HT1080 (cell line): ENCODE data around the gene ZNF827. TPM values are rescaled to one million over a fixed set of nuclear protein-coding genes. Genes with fewer than 3 reads are reported as not detected.
"Not testable (repeated sequence)": the region's sequence is repeated elsewhere in the genome, so short reads cannot be mapped to it uniquely, and the experiment has no call there.

ENCODE experiments used
- DNase-seq: peaks from one replicate; pipeline ENCODE4 v3.0.0-alpha.2; 2015; ENCODE audit warnings: low read depth
- total RNA-seq: library from RNA; depleted of rRNA; stranded (reverse); fragments of >200 nt; shearing (Covaris generic); gene quantifications from 2 replicates; pipeline ENCODE4 v1.2.3, GENCODE V29; 2014

The ZNF827 gene
- total RNA-seq, 1 experiment from 2014 or later = 5.8 TPM

DNA sequence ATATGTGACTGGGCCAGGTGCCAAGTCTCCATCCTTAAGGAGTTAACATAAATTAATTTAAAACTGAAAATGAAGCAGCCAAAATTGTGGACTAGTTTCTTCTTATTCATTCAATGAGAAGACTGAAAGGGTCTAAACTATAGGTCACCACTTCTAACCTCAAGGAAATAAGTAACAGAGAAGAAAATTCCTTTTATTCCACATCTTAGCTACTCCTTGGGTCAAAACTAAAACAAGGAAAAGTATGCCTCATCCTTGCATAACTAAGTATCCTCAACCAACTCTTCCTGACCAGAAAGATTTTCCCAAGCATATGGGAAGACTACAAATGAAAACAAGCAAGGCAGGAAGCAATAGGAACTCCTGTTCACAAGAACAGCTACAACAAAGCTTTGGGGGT lies 71.2 kb downstream of the ZNF827 start:
- DNase-seq = no peak

DNA sequence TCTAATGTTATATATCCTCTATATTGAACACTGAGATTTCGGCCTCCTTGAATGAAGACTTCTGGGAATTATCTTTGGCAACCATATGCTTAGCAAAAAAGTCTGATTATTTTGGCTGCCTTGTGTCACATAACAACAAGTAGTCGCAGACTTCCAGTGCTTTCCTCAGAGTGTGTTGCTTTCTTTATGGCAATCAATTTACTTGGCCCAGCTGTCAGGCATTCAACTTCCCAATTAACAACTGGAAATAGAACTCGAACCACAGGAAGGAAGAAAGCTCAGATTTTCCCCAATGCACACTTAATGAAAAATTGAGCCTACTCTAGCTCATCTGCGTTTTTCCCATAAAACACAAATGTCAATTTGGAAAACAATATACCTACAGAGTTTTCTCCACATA lies 71.6 kb downstream of the ZNF827 start:
- no peak for DNase-seq

DNA sequence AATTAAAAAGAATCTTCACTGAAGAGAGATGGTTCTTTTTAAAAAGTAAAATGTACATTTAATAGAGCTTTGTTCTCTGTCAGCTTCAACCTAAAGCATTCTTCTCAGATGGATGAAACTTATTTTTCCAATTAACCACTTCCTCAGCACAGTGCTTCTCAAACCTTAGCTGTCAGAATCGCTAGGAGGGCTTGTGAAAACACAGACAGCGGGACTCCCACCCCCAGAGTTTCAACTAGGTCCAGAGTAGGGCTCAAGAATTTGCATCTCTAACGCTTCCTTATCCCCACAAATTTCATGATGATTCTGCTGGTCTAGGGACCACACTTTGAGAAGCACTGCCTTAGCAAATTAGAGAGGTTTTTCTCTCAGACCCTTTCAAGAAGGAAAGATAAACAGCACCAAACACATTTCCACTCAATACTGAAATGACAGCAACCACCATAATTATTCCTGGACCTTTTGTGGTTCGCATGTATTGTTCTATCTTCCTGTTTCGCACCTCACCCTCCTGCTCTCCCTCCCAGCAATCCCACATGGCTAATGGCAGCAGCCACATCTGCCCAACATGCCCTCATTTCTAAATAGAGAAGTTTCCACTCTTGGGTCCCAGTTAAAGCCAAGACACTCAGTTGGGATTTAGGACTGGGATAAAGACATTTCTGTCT lies 73.2 kb downstream of the ZNF827 start:
- DNase-seq = no peak

DNA sequence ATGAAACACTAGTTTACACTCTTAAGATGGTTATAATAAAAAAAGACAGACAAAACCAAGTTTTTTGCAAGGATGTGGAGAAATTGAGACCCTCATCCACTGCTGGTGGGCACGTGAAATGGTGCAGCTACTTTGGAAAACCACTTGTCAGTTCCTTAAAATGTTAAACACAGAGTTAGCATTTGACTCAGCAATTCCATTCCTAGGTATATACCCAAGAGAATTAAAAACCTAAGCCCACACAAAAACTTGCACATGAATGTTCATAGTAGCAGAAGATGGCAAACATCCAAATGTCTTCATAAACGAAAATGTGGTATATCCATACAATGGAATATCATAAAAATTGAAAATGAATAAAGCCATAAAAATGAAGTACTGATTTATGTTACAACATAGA lies 75.4 kb downstream of the ZNF827 start:
- DNase-seq = no peak

- no peak for DNase-seq
Observed at GRCh38 chr4:145861336-145862318, 77.0 kb downstream of the ZNF827 start.

- DNase-seq = no peak
Observed at GRCh38 chr4:145860897-145861296, 77.7 kb downstream of the ZNF827 start.

GRCh38 chr4:145860446-145860845 lies 78.2 kb downstream of the ZNF827 start:
- DNase-seq = no peak

DNA sequence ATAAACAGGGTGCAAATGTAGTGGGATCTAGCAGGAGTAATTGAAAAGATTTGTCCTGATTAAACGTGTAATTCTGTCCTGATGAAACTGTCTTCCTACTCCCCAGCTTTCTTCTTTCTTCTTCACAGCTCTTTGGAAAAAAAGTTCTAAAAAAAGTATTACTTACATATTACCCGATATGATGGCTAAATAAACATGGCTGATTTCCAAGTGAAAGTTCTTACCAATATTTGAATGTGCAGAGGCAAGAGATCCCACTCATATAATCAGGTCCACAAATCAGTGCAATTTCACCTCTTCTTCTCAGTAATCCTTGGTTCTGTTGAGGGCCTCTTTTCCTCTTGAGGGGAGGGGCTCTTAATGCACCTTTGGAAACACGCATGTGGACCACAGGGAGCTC lies 78.7 kb downstream of the ZNF827 start:
- no peak for DNase-seq

DNA sequence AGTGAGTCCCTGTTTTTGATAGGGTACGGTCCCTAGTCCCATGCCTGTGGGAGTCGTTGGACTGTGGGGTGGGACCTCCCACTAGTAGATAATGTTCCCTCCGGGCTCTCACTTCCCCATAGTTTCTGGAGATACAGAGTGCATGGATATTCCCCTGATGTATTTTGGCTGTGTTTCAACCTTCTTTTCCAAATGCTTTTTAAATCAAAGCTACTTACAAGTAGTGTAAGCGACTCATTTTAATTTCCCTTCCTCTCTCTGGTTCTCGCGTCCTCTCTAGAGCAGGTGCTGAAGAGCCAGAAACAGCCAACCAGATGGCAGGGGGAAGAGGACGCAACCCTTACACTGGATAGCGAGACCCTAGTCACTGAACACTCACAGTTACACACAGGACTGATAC lies 79.2 kb downstream of the ZNF827 start:
- no peak for DNase-seq

DNA sequence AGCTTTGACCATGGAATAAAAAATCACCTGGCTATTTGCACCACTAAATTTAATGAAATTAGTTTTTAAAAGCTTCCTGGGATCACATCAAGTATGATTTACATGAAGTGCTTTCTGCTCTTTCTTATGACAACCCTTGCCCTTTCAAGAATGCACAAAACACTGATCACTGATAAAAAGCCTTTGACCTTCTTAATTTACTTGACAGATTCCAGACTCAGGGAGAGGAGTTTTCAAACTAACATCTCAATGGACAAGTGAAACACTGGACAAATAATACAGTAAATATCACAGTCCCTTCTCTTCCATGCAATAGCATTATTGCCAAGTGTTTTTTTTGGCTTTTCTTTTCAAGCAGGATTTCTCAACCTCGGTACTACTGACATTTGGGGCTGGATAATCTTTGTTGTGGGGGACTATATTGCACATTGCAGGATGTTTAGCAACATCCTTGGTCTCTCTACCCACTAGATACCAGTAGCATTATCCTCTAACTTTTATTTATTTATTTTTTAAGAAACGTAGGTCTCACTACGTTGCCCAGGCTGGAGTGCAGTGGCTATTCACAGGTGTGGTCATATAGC lies 86.3 kb downstream of the ZNF827 start:
- DNase-seq = no peak

DNA sequence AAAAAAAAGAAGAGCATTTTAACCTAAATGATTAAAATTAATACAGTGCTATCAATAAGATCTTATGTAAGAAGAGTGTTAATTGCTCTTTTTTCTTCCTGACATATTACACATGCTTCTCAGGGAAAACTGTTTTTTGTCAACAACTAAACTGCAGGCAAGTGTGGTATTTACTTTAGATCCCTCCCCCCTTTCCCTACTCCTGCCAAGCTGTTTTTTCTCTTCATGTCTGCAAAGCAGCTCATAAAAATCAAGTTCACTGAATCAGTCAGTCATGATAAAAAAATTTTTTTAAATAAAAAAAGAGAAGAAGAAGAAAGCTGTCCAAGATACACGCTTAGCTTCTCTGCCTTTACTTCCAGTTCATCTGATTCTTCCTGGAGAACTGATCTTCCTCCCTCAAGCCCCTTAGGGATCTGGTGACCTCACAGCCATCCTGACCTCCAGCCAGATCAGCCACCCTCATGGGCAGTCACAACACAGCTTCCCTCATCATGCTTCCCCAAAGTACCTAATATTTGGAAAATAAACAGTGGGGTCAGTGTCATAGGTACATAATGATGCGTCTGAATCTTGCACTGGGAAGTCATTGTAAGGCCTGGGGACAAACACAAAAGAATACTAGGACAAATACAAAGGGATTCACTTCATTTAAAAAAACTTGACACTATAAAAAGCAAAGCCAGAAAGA lies 87.0 kb downstream of the ZNF827 start:
- DNase-seq = no peak

- no peak for DNase-seq
Observed at GRCh38 chr4:145847764-145848163, 90.9 kb downstream of the ZNF827 start.

DNA sequence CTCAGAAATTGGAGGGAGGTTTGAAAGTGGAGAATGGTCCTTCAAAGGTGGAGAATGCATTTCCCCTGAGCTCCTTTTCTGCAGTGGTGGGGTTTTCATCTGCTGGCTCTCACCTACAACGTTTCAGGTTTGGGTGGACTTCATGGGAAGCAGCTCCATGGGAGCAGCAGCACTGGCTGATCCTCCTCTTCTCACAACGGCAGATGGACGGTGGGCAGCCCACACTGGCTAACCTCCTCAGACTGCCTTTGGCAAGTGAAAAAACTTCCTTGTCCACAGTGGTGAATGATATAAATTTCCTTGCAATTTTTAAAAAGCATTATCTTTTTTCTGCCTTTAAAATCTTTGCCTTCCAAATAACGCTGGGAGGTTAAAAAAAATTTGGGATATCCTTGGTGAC lies 93.5 kb downstream of the ZNF827 start:
- DNase-seq = no peak

- DNase-seq = peak; percentile 18
Observed at GRCh38 chr4:145843639-145844038, 95.0 kb downstream of the ZNF827 start.

DNA sequence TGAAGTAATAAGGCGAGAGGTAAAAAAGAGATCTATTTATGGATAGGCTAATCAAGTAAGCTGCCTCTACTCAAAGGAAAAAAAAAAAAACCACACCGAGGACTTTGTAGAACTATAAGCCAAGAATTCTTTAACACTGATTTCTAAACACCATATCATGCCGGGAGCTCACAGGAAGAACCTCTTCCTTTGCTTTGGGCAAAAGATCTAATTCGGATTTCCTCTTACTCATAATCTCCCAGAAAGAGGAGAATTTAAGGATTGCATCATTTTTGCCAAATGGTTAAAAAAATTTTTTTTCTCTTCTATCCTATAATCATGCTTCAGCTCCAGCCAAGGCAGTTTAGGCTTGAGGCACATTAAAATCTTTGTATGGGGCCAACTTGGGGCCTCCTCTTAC lies 95.5 kb downstream of the ZNF827 start:
- peak; percentile 81 for DNase-seq

DNA sequence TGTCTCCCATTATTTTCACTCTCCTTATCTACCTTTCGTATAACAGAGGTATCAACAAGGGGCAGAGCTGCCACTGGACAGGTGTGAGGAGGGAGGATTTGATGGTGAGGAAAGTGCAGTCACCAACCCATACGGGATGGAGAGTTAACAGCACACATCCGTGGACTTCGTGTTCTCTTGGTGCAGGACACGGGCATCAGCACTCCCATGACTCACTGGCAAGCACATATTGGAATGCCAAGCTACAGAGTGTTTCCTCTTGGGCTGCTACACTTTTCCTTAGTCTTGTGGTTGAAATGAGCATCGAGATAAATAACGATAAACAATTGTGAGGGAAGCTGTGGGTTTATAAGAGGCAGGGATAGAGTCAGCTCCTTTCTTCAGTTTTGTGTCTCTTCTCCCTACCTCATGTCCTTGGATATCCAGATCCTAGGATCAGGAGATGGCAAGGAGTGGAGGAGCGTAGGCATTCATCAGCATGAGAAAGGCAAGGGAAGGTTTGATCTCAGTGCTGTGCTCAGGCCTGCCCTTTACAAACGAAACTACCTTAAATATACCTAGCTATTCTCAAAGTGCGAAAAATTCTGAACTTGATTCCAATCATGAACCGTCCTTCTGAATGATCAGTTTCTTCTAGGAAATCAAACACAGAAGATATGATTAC lies 96.3 kb downstream of the ZNF827 start:
- DNase-seq = peak; percentile 32

GRCh38 chr4:145840801-145841200 lies 97.8 kb downstream of the ZNF827 start:
- no peak for DNase-seq

GRCh38 chr4:145840162-145840768 lies 98.4 kb downstream of the ZNF827 start:
- peak; percentile 53 for DNase-seq

DNA sequence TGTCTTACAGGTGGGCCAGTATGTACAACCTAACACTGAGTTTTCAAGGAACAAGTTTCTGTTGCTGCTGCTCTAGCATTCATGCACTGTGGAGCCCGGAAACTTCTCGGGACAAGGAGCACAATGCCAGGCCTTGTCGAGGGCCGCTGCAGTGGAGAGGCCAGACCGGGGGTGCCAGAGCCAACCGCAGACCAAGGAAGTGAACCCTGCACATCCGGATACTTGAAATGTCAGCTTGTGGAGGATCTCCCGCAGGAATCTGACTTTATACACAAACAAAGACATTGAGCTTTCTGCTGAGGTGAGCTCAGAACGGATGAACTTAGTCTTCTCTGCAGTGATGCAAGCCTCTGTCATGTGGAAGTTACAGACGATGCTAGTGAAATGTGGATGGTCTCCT lies 99.5 kb downstream of the ZNF827 start:
- peak; percentile 97 for DNase-seq

DNA sequence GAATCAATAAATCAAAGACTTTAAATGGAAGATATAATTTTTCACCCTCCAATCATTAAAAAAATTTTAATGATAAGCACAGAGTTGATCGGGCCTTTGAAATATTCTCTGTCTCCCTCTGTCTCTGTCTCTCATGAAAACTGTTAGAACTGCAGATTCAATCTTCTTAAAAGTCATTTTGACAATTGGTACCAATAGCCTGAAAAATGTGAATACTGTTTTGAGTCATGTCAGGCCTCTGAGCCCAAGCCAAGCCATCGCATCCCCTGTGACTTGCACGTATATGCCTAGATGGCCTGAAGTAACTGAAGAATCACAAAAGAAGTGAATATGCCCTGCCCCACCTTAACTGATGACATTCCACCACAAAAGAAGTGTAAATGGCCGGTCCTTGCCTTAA lies 106.2 kb downstream of the ZNF827 start:
- not testable (repeated sequence) for DNase-seq

DNA sequence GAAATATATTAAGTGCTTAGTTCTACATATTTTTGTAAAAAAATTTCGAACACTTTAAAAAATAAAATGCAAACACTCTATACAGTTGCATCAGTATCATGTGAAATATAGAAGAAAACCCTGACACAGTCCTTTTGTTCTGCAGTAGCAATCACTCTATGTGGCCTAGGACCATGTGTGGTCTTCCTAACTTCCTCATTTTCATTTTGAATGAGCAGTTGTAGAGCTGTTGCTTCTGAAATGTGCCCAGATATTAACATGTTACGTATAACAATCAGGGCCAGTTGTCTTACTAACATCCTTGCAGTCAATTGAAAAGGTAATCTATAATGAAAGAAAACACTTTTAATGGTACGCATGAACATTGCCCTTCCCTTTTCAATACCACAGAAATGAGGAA lies 107.9 kb downstream of the ZNF827 start:
- DNase-seq = no peak
